ENCODE data around the gene NRDE2.
A peak's percentile ranks its signal among the peaks of the same experiment; 100 is the strongest.

NRDE2 gene

DNA sequence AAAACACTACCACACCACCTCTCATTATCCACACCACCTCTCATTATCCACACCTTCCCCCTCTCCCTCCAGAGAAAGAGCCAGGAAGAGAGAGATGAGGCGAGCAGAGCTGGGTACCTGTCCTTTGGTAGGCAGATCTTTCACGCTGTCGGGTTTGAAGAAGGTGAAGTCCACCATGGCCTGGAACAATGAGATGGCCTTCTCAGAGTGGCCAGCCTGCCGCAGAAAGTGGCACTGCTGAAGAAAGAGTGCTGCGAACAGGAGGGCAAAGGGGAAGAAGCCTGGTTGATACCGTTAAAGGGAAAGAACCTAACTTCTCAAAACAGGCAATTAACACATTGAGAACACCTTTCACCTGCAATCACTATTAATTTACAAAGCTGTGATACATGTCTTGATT lies 30.6 kb downstream of the NRDE2 start:
- Histone ChIP-seq H3K27ac (ENCODE audit: low read depth, low read length) (no peak overlapping the region), H3K36me3 (ENCODE audit: control insufficient read depth in 1 of 2, insufficient read depth in 2 of 2, low read length in 2 of 2) (peaks cover 28 to 31% of the 10 kb centered on the region in 2 donors)

DNA sequence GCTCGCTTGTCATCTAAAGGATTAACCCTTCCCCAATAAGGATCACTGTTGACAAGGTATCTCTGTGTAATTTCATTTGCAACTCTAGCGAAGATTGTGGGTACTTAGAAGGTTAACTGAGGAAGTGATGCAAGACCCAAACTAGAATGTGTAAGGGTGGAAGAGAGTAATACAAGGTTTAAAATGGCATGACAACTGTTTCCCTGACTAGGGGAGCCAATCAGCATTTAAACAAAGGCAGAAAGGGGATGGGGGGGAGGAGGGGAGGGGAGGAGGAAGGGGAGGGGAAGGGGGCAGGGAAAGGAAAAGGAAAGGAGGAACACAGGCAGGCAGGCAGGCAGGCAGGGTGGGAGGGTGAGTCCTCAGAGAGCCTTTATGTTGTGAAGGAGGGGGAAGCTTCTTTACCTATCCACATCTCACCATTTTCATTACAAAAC lies 31.1 kb downstream of the NRDE2 start:
- no peak overlapping the region for H3K4me3 ChIP-seq (ENCODE audit: low read depth in 1 of 2, low read length in 2 of 2)
- H3K4me1 ChIP-seq (ENCODE audit: control insufficient read depth in 1 of 2, insufficient read depth in 2 of 2, low read length in 2 of 2) = peaks cover 17 to 27% of the 10 kb centered on the region in 2 donors
- H3K27ac ChIP-seq (ENCODE audit: low read depth, low read length) = no peak overlapping the region
- peak overlapping the region in 1 of 2 donors; percentile 3 for H3K9ac ChIP-seq (ENCODE audit: low read depth in 1 of 2, low read length in 2 of 2)
- H3K27me3 ChIP-seq (ENCODE audit: control insufficient read depth in 1 of 2, insufficient read depth in 2 of 2, low read length in 2 of 2) = no peaks in the 10 kb centered on the region
- peaks cover 28 to 32% of the 10 kb centered on the region in 2 donors for H3K36me3 ChIP-seq (ENCODE audit: control insufficient read depth in 1 of 2, insufficient read depth in 2 of 2, low read length in 2 of 2)
- no peaks in the 10 kb centered on the region for H3K9me3 ChIP-seq (ENCODE audit: control insufficient read depth in 1 of 2, low read length in 2 of 2)

More for the DNA sequence above, 30.6 kb downstream of the NRDE2 start:
- Histone ChIP-seq H3K4me1 (ENCODE audit: control insufficient read depth in 1 of 2, insufficient read depth in 2 of 2, low read length in 2 of 2) (peaks cover 17 to 27% of the 10 kb centered on the region in 2 donors), H3K9me3 (ENCODE audit: control insufficient read depth in 1 of 2, low read length in 2 of 2) (no peaks in the 10 kb centered on the region), H3K4me3 (ENCODE audit: low read depth in 1 of 2, low read length in 2 of 2) (no peak overlapping the region), H3K27me3 (ENCODE audit: control insufficient read depth in 1 of 2, insufficient read depth in 2 of 2, low read length in 2 of 2) (no peaks in the 10 kb centered on the region), H3K9ac (ENCODE audit: low read depth in 1 of 2, low read length in 2 of 2) (peak overlapping the region in 1 of 2 donors; percentile 3)

DNA sequence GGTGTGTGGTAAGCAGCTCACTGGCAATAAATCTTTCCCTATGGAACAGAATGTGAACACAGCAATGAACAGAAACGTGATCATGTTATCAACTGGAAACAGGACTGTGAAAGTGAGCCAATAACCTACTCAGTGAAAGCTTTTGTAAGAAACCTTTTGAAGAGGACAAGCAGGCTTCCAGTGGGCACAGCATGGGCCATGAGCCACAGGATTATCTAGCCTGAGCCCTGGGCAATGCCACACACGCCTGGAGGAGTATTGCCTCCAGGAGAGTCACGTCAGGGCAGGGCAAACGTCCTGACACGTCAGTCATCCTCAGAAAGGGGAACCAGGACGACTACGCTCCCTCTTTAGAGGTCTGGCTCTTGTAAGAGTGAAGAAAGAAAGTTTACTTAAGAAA lies 32.3 kb downstream of the NRDE2 start:
- H3K36me3 ChIP-seq (ENCODE audit: control insufficient read depth in 1 of 2, insufficient read depth in 2 of 2, low read length in 2 of 2) = peaks cover 28% of the 10 kb centered on the region in 2 donors
- no peak overlapping the region for H3K4me3 ChIP-seq (ENCODE audit: low read depth in 1 of 2, low read length in 2 of 2)
- H3K4me1 ChIP-seq (ENCODE audit: control insufficient read depth in 1 of 2, insufficient read depth in 2 of 2, low read length in 2 of 2) = peaks cover 17 to 27% of the 10 kb centered on the region in 2 donors
- H3K9me3 ChIP-seq (ENCODE audit: control insufficient read depth in 1 of 2, low read length in 2 of 2) = no peaks in the 10 kb centered on the region
- H3K27ac ChIP-seq (ENCODE audit: low read depth, low read length) = no peak overlapping the region
- H3K27me3 ChIP-seq (ENCODE audit: control insufficient read depth in 1 of 2, insufficient read depth in 2 of 2, low read length in 2 of 2) = no peaks in the 10 kb centered on the region
- H3K9ac ChIP-seq (ENCODE audit: low read depth in 1 of 2, low read length in 2 of 2) = no peak overlapping the region

DNA sequence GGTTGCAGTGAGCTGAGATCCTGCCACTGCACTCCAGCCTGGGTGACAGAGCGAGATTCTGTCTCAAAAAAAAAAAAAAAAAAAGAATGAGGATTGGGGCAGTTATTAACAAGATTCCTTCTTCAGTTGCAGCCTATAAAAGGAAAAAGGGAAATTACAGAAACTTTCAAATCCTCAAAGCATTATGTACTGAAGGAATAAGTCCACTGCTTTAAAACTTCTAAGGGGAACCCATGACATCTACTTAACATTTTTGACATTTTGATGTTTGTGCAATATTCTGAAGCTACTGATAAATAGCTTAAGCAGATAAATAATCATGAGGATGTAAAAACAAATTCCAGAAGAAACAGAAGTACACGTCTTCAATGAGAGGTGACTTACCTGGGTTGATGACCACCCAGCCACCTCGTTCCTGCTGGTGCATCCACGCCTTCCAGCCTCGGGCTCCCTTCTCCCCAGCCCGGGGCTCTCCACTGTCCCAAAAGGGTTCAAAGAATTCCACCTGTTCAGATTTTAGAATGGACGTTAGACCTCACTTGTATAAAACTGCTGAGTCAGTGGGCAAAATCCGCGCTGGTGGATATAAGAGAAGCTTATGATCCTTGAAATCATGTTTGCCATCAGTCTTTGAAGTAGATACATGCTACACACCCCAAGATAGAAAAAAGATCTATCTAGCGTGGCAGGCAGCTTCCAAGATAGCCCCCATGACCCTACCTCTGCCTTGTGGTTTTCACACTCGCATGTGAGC lies 33.7 kb downstream of the NRDE2 start:
- H3K9me3 ChIP-seq (ENCODE audit: control insufficient read depth in 1 of 2, low read length in 2 of 2) = no peaks in the 10 kb centered on the region
- H3K27ac ChIP-seq (ENCODE audit: low read depth, low read length) = no peak overlapping the region
- H3K36me3 ChIP-seq (ENCODE audit: control insufficient read depth in 1 of 2, insufficient read depth in 2 of 2, low read length in 2 of 2) = peaks cover 19 to 24% of the 10 kb centered on the region in 2 donors

DNA sequence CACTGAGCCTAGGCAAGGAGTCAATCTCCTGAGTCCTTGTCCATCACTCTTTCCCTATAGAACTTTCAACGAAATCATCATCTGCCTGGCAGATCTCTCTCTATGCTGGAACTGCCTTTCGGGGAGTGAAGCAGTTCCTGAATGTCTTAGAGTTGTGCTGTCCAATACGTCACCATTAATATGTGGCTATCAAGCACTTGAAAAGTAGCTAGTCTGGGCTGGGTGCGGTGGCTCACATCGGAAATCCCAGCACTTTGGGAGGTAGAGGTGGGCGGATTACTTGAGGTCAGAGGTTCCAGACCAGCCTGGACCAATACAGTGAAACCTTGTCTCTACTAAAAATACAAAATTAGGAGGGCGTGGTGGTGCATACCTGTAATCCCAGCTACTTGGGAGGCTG lies 35.1 kb downstream of the NRDE2 start:
- Histone ChIP-seq H3K4me1 (ENCODE audit: control insufficient read depth in 1 of 2, insufficient read depth in 2 of 2, low read length in 2 of 2) (peaks cover 0 to under 1% of the 10 kb centered on the region in 2 donors), H3K36me3 (ENCODE audit: control insufficient read depth in 1 of 2, insufficient read depth in 2 of 2, low read length in 2 of 2) (peaks cover 21 to 36% of the 10 kb centered on the region in 2 donors), H3K27ac (ENCODE audit: low read depth, low read length) (no peak overlapping the region), H3K27me3 (ENCODE audit: control insufficient read depth in 1 of 2, insufficient read depth in 2 of 2, low read length in 2 of 2) (no peaks in the 10 kb centered on the region), H3K4me3 (ENCODE audit: low read depth in 1 of 2, low read length in 2 of 2) (no peak overlapping the region), H3K9me3 (ENCODE audit: control insufficient read depth in 1 of 2, low read length in 2 of 2) (no peaks in the 10 kb centered on the region), H3K9ac (ENCODE audit: low read depth in 1 of 2, low read length in 2 of 2) (no peak overlapping the region)

More for the DNA sequence above, 33.7 kb downstream of the NRDE2 start:
- Histone ChIP-seq H3K9ac (ENCODE audit: low read depth in 1 of 2, low read length in 2 of 2) (no peak overlapping the region), H3K4me3 (ENCODE audit: low read depth in 1 of 2, low read length in 2 of 2) (no peak overlapping the region), H3K4me1 (ENCODE audit: control insufficient read depth in 1 of 2, insufficient read depth in 2 of 2, low read length in 2 of 2) (peaks cover 6 to 15% of the 10 kb centered on the region in 2 donors), H3K27me3 (ENCODE audit: control insufficient read depth in 1 of 2, insufficient read depth in 2 of 2, low read length in 2 of 2) (no peaks in the 10 kb centered on the region)

DNA sequence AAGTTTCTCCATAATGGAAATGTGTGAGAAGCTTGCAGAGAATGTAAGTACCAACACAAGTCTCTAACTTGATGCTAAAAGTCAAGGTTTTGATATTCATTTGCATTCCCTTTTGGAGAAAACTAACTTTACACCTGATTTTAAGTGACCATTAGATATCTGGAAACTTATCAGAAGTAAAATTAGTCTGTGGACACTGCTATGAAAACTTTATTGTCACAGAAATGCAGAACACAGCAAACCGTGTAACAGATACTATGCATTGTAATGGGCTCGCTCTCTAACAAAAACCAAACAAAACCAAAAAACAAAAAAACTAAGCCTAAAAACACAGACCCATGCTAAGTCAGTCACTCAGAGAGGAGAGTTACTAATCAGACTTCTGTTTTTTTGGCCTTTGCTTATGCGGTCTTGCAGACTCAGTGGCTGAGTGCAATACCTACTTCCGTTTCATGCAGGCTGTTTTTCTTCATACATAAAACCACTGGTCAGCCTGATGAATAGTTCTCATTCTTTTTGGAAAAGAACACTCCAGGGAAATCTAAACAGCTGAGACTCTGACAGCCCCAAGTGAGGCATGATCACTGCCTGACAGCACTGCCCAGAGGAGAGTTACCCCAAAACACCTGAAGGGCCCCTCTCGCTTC lies 35.7 kb downstream of the NRDE2 start:
- Histone ChIP-seq H3K9me3 (ENCODE audit: control insufficient read depth in 1 of 2, low read length in 2 of 2) (no peaks in the 10 kb centered on the region), H3K27ac (ENCODE audit: low read depth, low read length) (no peak overlapping the region), H3K27me3 (ENCODE audit: control insufficient read depth in 1 of 2, insufficient read depth in 2 of 2, low read length in 2 of 2) (no peaks in the 10 kb centered on the region), H3K4me3 (ENCODE audit: low read depth in 1 of 2, low read length in 2 of 2) (no peak overlapping the region), H3K4me1 (ENCODE audit: control insufficient read depth in 1 of 2, insufficient read depth in 2 of 2, low read length in 2 of 2) (no peaks in the 10 kb centered on the region), H3K36me3 (ENCODE audit: control insufficient read depth in 1 of 2, insufficient read depth in 2 of 2, low read length in 2 of 2) (peaks cover 18 to 43% of the 10 kb centered on the region in 2 donors), H3K9ac (ENCODE audit: low read depth in 1 of 2, low read length in 2 of 2) (no peak overlapping the region)

DNA sequence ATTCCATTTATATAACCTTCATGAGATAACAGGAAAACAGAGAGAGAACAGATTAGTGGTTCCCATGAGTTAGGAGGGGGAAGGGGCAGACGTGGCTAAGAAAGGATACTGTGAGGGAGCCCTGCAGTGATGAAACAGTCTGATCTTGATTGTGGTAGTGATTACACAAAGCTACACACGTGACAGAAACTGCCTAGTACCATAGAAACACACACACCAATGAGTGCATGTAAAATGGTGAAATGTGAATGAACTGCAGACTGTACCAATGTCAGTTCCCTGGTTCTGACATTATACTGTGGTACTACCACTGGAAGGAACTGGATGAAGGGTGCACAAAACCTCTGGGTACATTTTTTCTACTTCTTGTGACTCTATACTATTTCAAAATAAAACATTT lies 36.9 kb downstream of the NRDE2 start:
- no peaks in the 10 kb centered on the region for H3K9me3 ChIP-seq (ENCODE audit: control insufficient read depth in 1 of 2, low read length in 2 of 2)
- H3K36me3 ChIP-seq (ENCODE audit: control insufficient read depth in 1 of 2, insufficient read depth in 2 of 2, low read length in 2 of 2) = peaks cover 21 to 53% of the 10 kb centered on the region in 2 donors
- H3K4me1 ChIP-seq (ENCODE audit: control insufficient read depth in 1 of 2, insufficient read depth in 2 of 2, low read length in 2 of 2) = no peaks in the 10 kb centered on the region
- H3K27ac ChIP-seq (ENCODE audit: low read depth, low read length) = no peak overlapping the region
- no peaks in the 10 kb centered on the region for H3K27me3 ChIP-seq (ENCODE audit: control insufficient read depth in 1 of 2, insufficient read depth in 2 of 2, low read length in 2 of 2)
- H3K4me3 ChIP-seq (ENCODE audit: low read depth in 1 of 2, low read length in 2 of 2) = no peak overlapping the region
- H3K9ac ChIP-seq (ENCODE audit: low read depth in 1 of 2, low read length in 2 of 2) = no peak overlapping the region

DNA sequence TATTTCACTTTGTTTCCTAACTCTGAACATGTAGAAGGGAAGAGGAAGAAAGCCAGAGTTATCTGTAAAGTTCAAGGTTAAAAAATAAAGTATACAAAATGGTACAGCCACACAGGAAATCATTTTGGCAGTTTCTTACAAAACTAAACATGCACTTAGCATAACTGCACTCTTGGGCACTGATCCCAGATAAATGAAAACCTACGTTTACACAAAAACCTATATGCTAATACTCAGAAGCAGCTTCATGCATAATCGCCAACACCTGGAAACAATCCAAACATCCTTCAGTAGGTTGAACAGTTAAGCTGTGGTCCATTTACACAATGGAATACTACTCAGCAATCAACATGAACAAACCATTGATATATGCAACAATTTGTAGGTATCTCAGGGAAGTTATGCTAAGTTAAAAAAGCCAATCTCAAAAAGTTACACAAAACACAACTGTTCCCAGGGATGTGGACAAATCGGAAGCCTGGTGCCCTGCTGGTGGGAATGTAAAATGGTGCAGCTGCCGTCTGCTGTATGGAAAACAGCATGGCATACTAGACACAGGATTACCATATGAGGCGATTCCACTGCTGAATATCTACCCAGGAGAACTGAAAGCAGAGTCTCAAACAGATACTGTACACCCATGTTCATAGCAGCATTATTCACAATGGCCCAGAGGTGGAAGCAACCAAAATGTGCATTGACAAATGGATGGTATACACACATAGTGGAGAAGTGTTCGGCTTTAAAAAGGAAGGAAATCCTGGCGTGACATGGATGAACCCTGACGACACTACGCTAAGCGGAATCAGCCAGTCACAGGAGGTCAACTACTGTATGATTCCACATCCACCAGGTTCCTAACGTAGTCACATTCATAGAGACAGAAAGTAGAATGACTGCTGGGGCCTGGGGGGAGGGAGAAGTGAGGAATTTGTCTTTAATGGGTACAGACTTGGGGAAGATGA lies 37.7 kb downstream of the NRDE2 start:
- Histone ChIP-seq H3K9me3 (ENCODE audit: control insufficient read depth in 1 of 2, low read length in 2 of 2) (no peaks in the 10 kb centered on the region), H3K4me3 (ENCODE audit: low read depth in 1 of 2, low read length in 2 of 2) (no peak overlapping the region), H3K4me1 (ENCODE audit: control insufficient read depth in 1 of 2, insufficient read depth in 2 of 2, low read length in 2 of 2) (no peaks in the 10 kb centered on the region), H3K27ac (ENCODE audit: low read depth, low read length) (no peak overlapping the region), H3K36me3 (ENCODE audit: control insufficient read depth in 1 of 2, insufficient read depth in 2 of 2, low read length in 2 of 2) (peaks cover 21 to 56% of the 10 kb centered on the region in 2 donors), H3K27me3 (ENCODE audit: control insufficient read depth in 1 of 2, insufficient read depth in 2 of 2, low read length in 2 of 2) (no peaks in the 10 kb centered on the region), H3K9ac (ENCODE audit: low read depth in 1 of 2, low read length in 2 of 2) (no peak overlapping the region)

DNA sequence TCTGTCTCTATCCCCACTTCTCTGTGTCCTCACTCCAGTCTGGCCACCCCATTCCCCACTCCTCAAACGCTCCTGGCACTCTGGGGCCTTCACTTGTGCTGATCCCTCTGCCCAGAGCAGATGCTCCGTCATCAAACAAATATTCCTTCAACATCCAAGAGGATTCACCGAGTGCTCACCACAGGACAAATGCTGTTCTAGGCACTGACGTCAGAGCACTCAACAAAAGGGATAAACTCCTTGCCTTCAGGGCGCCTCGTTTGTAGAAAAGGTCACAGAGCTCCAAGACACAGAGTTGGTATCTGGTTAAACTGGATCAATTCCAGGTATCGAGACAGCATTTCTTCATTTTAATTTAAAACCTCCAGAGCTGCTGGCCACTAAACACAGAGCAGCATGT lies 40.0 kb downstream of the NRDE2 start:
- no peaks in the 10 kb centered on the region for H3K9me3 ChIP-seq (ENCODE audit: control insufficient read depth in 1 of 2, low read length in 2 of 2)
- no peak overlapping the region for H3K9ac ChIP-seq (ENCODE audit: low read depth in 1 of 2, low read length in 2 of 2)
- H3K27ac ChIP-seq (ENCODE audit: low read depth, low read length) = no peak overlapping the region
- no peak overlapping the region for H3K4me3 ChIP-seq (ENCODE audit: low read depth in 1 of 2, low read length in 2 of 2)
- H3K4me1 ChIP-seq (ENCODE audit: control insufficient read depth in 1 of 2, insufficient read depth in 2 of 2, low read length in 2 of 2) = no peaks in the 10 kb centered on the region
- no peaks in the 10 kb centered on the region for H3K27me3 ChIP-seq (ENCODE audit: control insufficient read depth in 1 of 2, insufficient read depth in 2 of 2, low read length in 2 of 2)
- peaks cover 20 to 65% of the 10 kb centered on the region in 2 donors for H3K36me3 ChIP-seq (ENCODE audit: control insufficient read depth in 1 of 2, insufficient read depth in 2 of 2, low read length in 2 of 2)
